Liver (tissue), 9 donors: ENCODE results near the gene COL8A1. TPM values are rescaled to one million over a fixed set of nuclear protein-coding genes. Genes with fewer than 3 reads are reported as not detected.
A peak's percentile ranks its signal among the peaks of the same experiment; 100 is the strongest.

Experiments
- DNase-seq: peaks from one replicate; pipeline ENCODE4 v3.0.0-alpha.2; 2017; ENCODE audit warnings: low spot score
- H3K27ac ChIP-seq, 2 donors: one replicate each; pipeline ENCODE4 v1.7.0; 2013; ENCODE audit warnings: inconsistent platforms in 2 of 2, low read length in 2 of 2, control low read depth in 1 of 2, low read depth in 1 of 2, mild to moderate bottlenecking in 1 of 2
- H3K27me3 ChIP-seq, 4 donors: one replicate each; pipeline versions ENCODE4 v1.6.1 to v1.7.0; 2013; ENCODE audit warnings: low read length in 3 of 4, inconsistent platforms in 1 of 4, mild to moderate bottlenecking in 1 of 4, moderate library complexity in 1 of 4; ENCODE audit not compliant: control insufficient read depth in 4 of 4, insufficient read depth in 4 of 4
- H3K36me3 ChIP-seq, 4 donors: one replicate each; pipeline versions ENCODE4 v1.6.1 to v1.7.0; 2013; ENCODE audit warnings: low read length in 3 of 4, mild to moderate bottlenecking in 3 of 4, low read depth in 1 of 4, moderate library complexity in 1 of 4; ENCODE audit not compliant: control insufficient read depth in 4 of 4, insufficient read depth in 3 of 4
- H3K4me1 ChIP-seq, 4 donors: one replicate each; pipeline versions ENCODE4 v1.6.1 to v1.7.0; 2013; ENCODE audit warnings: low read length in 3 of 4, mild to moderate bottlenecking in 3 of 4, moderate library complexity in 1 of 4; ENCODE audit not compliant: control insufficient read depth in 4 of 4, insufficient read depth in 4 of 4
- H3K4me3 ChIP-seq, 3 donors: one replicate each; pipeline versions ENCODE4 v1.6.1 to v1.7.0; 2013; ENCODE audit warnings: low read length in 3 of 3, control low read depth in 1 of 3, low read depth in 1 of 3, mild to moderate bottlenecking in 1 of 3
- H3K9ac ChIP-seq, 2 donors: one replicate each; pipeline ENCODE4 v1.7.0; 2013; ENCODE audit warnings: low read length in 2 of 2, mild to moderate bottlenecking in 2 of 2, moderate library complexity in 2 of 2, control low read depth in 1 of 2, low read depth in 1 of 2
- H3K9me3 ChIP-seq, 4 donors: one replicate each; pipeline versions ENCODE4 v1.6.1 to v1.7.0; 2013; ENCODE audit warnings: low read length in 3 of 4; ENCODE audit not compliant: control insufficient read depth in 4 of 4
- ATF3 ChIP-seq: IDR thresholded peaks from 2 replicates; pipeline ENCODE4 v1.6.1; 2016; ENCODE audit warnings: antibody characterized with exemption
- CTCF ChIP-seq: fragments of 150-350 bp; IDR thresholded peaks from 2 replicates; pipeline ENCODE4 v1.5.1; 2017; ENCODE audit warnings: improper control_type of control experiment, low read depth, low read length; ENCODE audit not compliant: missing input control
- HNF4A ChIP-seq, 2 donors: conservative IDR thresholded peaks; 2 replicates each; pipeline ENCODE4 v1.6.1; 2016; ENCODE audit warnings: antibody characterized with exemption in 2 of 2, mild to moderate bottlenecking in 2 of 2
- MAX ChIP-seq: IDR thresholded peaks from 2 replicates; pipeline ENCODE4 v1.6.1; 2016; ENCODE audit warnings: antibody characterized with exemption
- RAD21 ChIP-seq, 2 donors: IDR thresholded peaks; 2 replicates each; pipeline ENCODE4 v1.6.1; 2016; ENCODE audit warnings: antibody characterized with exemption in 2 of 2, mild to moderate bottlenecking in 2 of 2
- REST ChIP-seq: IDR thresholded peaks from 2 replicates; pipeline ENCODE4 v1.6.1; 2016; ENCODE audit warnings: antibody characterized with exemption, mild to moderate bottlenecking
- SP1 ChIP-seq: IDR thresholded peaks from 2 replicates; pipeline ENCODE4 v1.6.1; 2018; ENCODE audit warnings: antibody characterized with exemption, mild to moderate bottlenecking
- TAF1 ChIP-seq: conservative IDR thresholded peaks from 2 replicates; pipeline ENCODE4 v1.6.1; 2016; ENCODE audit warnings: antibody characterized with exemption, mild to moderate bottlenecking
- ZBTB33 ChIP-seq: IDR thresholded peaks from 2 replicates; pipeline ENCODE4 v1.6.1; 2016; ENCODE audit warnings: antibody characterized with exemption
- WGBS: extraction: QIAGEN DNeasy Blood & Tissue Kit; methylation state at CpG from one replicate; pipeline ENCODE4 v1.1.7; 2013; 5-methylcytosine and 5-hydroxymethylcytosine counted together
- polyA plus RNA-seq, 2 donors: library from polyadenylated mRNA; stranded (reverse) in 1 of 2; unstranded in 1 of 2; fragments of 200-250 nt in 1 of 2; fragments of >200 nt in 1 of 2; fragmentation: Nextera tagmentation in 1 of 2; extraction: Ambion mirVana in 1 of 2; gene quantifications; one replicate each; pipeline versions ENCODE4 v1.2.1 to v1.2.3, GENCODE V29; 2013 to 2015
- total RNA-seq, 2 donors: library from RNA; depleted of rRNA; stranded (reverse); fragments of >200 nt; gene quantifications; one replicate each; pipeline ENCODE4 v1.2.3, GENCODE V29; 2014
- donor health status: healthy.
- donor health status: healthy.
- donor health status: healthy.
- donor health status: healthy.
- donor health status: healthy.

COL8A1 gene
- total and polyA plus RNA-seq, 4 donors, result 0.14 to 2.2 (median 1.0) TPM

- Histone ChIP-seq H3K4me1 (peaks cover 0 to 12% (median 9%) of the 10 kb centered on the region in 4 donors), H3K27me3 (peaks cover 0 to 14% (median 7%) of the 10 kb centered on the region in 4 donors), H3K9ac (no peak overlapping the region), H3K27ac (no peak overlapping the region), H3K4me3 (peak overlapping the region in 1 of 3 donors; percentile 43), H3K9me3 (no peaks in the 10 kb centered on the region), H3K36me3 (no peaks in the 10 kb centered on the region)
- TF ChIP-seq RAD21 (IDR thresholded peaks at IDR 0.05), result no peak
- TF ChIP-seq MAX, result no peak
- DNase-seq, result no peak
- WGBS, result 9% methylated on average over 6 of the region's 6 CpGs
Measured at GRCh38 chr3:99637016-99637367, 1.4 kb upstream of the COL8A1 start.

GRCh38 chr3:99637368-99638111 lies 854 bp upstream of the COL8A1 start:
- Histone ChIP-seq H3K36me3 (no peaks in the 10 kb centered on the region), H3K4me3 (peak overlapping the region in 1 of 3 donors; percentile 43), H3K27ac (no peak overlapping the region), H3K9ac (no peak overlapping the region), H3K4me1 (peaks cover 0 to 12% (median 9%) of the 10 kb centered on the region in 4 donors), H3K27me3 (peaks cover 0 to 14% (median 7%) of the 10 kb centered on the region in 4 donors), H3K9me3 (no peaks in the 10 kb centered on the region)
- DNase-seq, result no peak
- no peak for TF ChIP-seq SP1
- TF ChIP-seq MAX, result no peak
- no peak for TF ChIP-seq HNF4A (conservative IDR thresholded peaks at IDR 0.05)
- TF ChIP-seq ATF3, result no peak
- no peak for TF ChIP-seq CTCF
- no peak for TF ChIP-seq REST
- no peak for TF ChIP-seq RAD21 (IDR thresholded peaks at IDR 0.05)
- TF ChIP-seq TAF1, result no peak
- no peak for TF ChIP-seq ZBTB33
- WGBS, result 3% methylated on average over 22 of the region's 22 CpGs
